OCI-LY7 (cell line): ENCODE data around the gene ZCRB1. TPM values are rescaled to one million over a fixed set of nuclear protein-coding genes. Genes with fewer than 3 reads are reported as not detected.
A peak's percentile ranks its signal among the peaks of the same experiment; 100 is the strongest.

Experiments used
- BruUV-seq: library from RNA; stranded (reverse); fragments of 400-500 nt; replicated peaks from 2 replicates; lab custom pipeline; 2021; lab: Mats Ljungman, UMichigan
- CTCF ChIA-PET: fragments of 300-600 bp; sonication (Branson Sonifier 250); formaldehyde crosslinking; loops from one replicate; lab custom pipeline; 2022; ENCODE audit warnings: antibody characterized with exemption; ENCODE audit not compliant: unreplicated experiment; lab: Charles Lee
- POLR2A ChIA-PET: fragments of 300-600 bp; sonication (Branson Sonifier 250); formaldehyde crosslinking; loops from one replicate; lab custom pipeline; 2022; ENCODE audit warnings: antibody characterized with exemption; lab: Charles Lee
- DNase-seq: peaks from one replicate; pipeline ENCODE4 v3.0.0-alpha.2; 2015; ENCODE audit warnings: low spot score
- H2AFZ ChIP-seq: fragments of 200-600 bp; sonication (generic), shearing (Covaris generic); 2 replicates; pipeline ENCODE4 v1.6.1; 2014; ENCODE audit warnings: mild to moderate bottlenecking, antibody characterized with exemption, low read length, moderate library complexity
- H3K27ac ChIP-seq: fragments of 200-600 bp; sonication (generic); 2 replicates; pipeline ENCODE4 v1.5.1; 2014; ENCODE audit warnings: mixed run types, low read depth, mild to moderate bottlenecking, moderate library complexity, low read length, inconsistent platforms; ENCODE audit not compliant: poor library complexity, severe bottlenecking
- H3K36me3 ChIP-seq: fragments of 200-600 bp; sonication (generic); 2 replicates; pipeline ENCODE4 v1.6.1; 2014; ENCODE audit warnings: mild to moderate bottlenecking, antibody characterized with exemption, low read length, moderate library complexity, mixed read lengths; ENCODE audit not compliant: insufficient read depth
- H3K4me1 ChIP-seq: fragments of 200-600 bp; sonication (generic); 2 replicates; pipeline ENCODE4 v1.5.1; 2014; ENCODE audit warnings: mild to moderate bottlenecking, low read length; ENCODE audit not compliant: insufficient read depth, poor library complexity, severe bottlenecking
- H3K4me2 ChIP-seq: fragments of 200-600 bp; sonication (generic); 2 replicates; pipeline ENCODE4 v1.6.1; 2014; ENCODE audit warnings: mild to moderate bottlenecking, low read length
- H3K4me3 ChIP-seq: fragments of 200-600 bp; sonication (generic); 2 replicates; pipeline ENCODE4 v1.5.1; 2014; ENCODE audit warnings: mild to moderate bottlenecking, low read depth, low read length; ENCODE audit not compliant: poor library complexity, severe bottlenecking
- H3K79me2 ChIP-seq: fragments of 200-600 bp; sonication (generic); 2 replicates; pipeline ENCODE4 v1.6.1; 2016; ENCODE audit warnings: low read depth, mild to moderate bottlenecking, low read length, moderate library complexity, mixed read lengths; ENCODE audit not compliant: insufficient read depth
- H3K9me2 ChIP-seq: fragments of 200-600 bp; sonication (generic); 2 replicates; pipeline ENCODE4 v1.6.1; 2016; ENCODE audit warnings: mild to moderate bottlenecking, low read length, mixed read lengths; ENCODE audit not compliant: insufficient read depth
- H3K9me3 ChIP-seq: fragments of 200-600 bp; sonication (generic); 2 replicates; pipeline ENCODE4 v1.6.1; 2014; ENCODE audit warnings: mild to moderate bottlenecking, mixed run types, low read length, mixed read lengths
- H4K20me1 ChIP-seq: fragments of 200-600 bp; sonication (generic); 2 replicates; pipeline ENCODE4 v1.6.1; 2014; ENCODE audit warnings: mild to moderate bottlenecking, antibody characterized with exemption, low read length, moderate library complexity, mixed read lengths; ENCODE audit not compliant: insufficient read depth
- EZH2phosphoT487 ChIP-seq: fragments of 200-600 bp; sonication (generic); IDR thresholded peaks from 2 replicates; pipeline ENCODE4 v1.6.1; 2018; ENCODE audit warnings: low read depth, borderline replicate concordance, mild to moderate bottlenecking, mixed run types, antibody characterized with exemption, low read length, moderate library complexity, mixed read lengths
- intact Hi-C: fragments of 100-400 bp; cut with micrococcal nuclease; formaldehyde crosslinking; loops from one replicate; pipeline ENCODE4 v1.10.0; 2022; ENCODE audit not compliant: unreplicated experiment
- total RNA-seq, 2 experiments: library from RNA; depleted of rRNA in 1 of 2; stranded (reverse); fragments of >200 nt in 1 of 2; shearing (Covaris generic) in 1 of 2; gene quantifications; 2 replicates each; pipeline ENCODE4 v1.2.3, GENCODE V29; 2014 to 2022
- TF ChIP-seq, protein P1 (sequence below): fragments of 200-600 bp; sonication (generic); conservative IDR thresholded peaks from 2 replicates; pipeline ENCODE4 v1.5.1; 2014; ENCODE audit warnings: mild to moderate bottlenecking, antibody characterized with exemption, low read length, moderate library complexity, mixed read lengths

The ZCRB1 gene
- total RNA-seq, 2 experiments from 2014 or later: 25.7 to 56.0 TPM

DNA sequence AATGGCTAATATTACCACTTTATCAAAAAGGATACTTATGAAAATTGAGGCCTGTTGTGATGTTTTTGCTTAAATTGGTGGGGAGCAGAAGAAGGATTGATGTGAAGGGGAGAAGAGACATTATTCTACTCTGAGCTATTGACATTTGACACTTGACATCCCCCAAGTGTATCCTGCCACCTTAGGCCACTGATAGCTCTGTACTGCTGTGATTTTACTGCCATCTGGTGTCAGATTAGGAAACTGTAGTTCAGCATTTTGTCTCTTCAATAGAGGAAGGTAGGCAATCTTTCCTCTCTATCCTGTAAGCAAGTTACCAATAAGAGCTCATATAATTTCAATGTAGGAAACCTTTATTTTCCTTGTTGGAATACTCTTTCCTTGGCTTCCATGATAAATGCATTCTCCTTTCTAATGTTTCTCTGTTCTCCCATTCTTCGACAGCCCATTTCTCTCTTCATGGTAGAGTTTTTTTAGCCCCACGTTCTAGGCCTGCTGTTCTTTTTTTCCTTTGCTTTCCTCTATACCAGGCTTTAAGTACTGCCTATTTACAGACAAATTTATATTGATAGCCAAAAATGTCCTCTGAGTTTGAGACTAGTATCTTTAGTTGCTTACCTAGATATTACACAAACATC lies 46.4 kb upstream of the ZCRB1 start:
- H3K9me3 ChIP-seq: no peaks in the 10 kb centered on the region
- peaks cover 16% of the 10 kb centered on the region for H3K36me3 ChIP-seq
- no peak overlapping the region for H3K27ac ChIP-seq
- TF ChIP-seq EZH2phosphoT487: no peak
- TF ChIP-seq, protein P1, sequence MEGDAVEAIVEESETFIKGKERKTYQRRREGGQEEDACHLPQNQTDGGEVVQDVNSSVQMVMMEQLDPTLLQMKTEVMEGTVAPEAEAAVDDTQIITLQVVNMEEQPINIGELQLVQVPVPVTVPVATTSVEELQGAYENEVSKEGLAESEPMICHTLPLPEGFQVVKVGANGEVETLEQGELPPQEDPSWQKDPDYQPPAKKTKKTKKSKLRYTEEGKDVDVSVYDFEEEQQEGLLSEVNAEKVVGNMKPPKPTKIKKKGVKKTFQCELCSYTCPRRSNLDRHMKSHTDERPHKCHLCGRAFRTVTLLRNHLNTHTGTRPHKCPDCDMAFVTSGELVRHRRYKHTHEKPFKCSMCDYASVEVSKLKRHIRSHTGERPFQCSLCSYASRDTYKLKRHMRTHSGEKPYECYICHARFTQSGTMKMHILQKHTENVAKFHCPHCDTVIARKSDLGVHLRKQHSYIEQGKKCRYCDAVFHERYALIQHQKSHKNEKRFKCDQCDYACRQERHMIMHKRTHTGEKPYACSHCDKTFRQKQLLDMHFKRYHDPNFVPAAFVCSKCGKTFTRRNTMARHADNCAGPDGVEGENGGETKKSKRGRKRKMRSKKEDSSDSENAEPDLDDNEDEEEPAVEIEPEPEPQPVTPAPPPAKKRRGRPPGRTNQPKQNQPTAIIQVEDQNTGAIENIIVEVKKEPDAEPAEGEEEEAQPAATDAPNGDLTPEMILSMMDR: peak; percentile 91
- peak; percentile 76 for DNase-seq
- H3K79me2 ChIP-seq: no peaks in the 10 kb centered on the region
- H3K4me2 ChIP-seq: no peak overlapping the region
- CTCF ChIA-PET: interaction anchor here (0.7 to 0.8 kb wide), 2 partner anchors 9 to 976 kb away, joined by 3 read pairs; no protein-coding TSS in a partner anchor
- peaks cover 7% of the 10 kb centered on the region; the same call in 1 of the 2 replicates for H4K20me1 ChIP-seq
- intact Hi-C loops: loop anchor here (5.0 kb wide), 1 partner anchor 240 kb away; no protein-coding TSS in a partner anchor
- no peaks in the 10 kb centered on the region for H3K9me2 ChIP-seq
- no peak overlapping the region for H3K4me3 ChIP-seq
- H3K4me1 ChIP-seq: no peaks in the 10 kb centered on the region
- POLR2A ChIA-PET: interaction anchor here (0.5 to 1.4 kb wide), 8 partner anchors 9 to 1134 kb away, joined by 3 to 8 read pairs (median 3); no protein-coding TSS in a partner anchor
- no TSS peak for BruUV-seq
- H2AFZ ChIP-seq: no peak overlapping the region

DNA sequence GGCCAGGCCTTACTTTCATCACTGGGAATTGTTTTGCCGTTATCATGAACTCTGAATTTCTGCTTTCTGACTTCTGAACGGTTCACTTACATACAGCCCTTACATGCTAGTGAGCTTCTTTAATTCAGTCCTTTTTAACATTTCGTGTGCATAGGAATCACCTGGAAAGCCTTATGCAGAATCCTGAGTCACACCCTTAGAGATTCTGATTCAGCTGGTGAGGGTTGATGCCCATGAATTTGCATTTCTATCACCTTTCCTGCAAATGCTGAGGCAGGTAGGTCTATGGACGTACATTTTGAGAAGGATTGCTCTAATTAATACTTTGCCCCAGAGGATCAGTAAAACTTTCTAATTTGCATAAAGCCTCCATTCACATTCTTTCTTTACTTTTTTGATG lies 44.1 kb upstream of the ZCRB1 start:
- Histone ChIP-seq H3K27ac (no peak overlapping the region), H3K79me2 (no peaks in the 10 kb centered on the region), H3K9me2 (no peaks in the 10 kb centered on the region), H3K9me3 (no peaks in the 10 kb centered on the region), H4K20me1 (peaks cover 7% of the 10 kb centered on the region; the same call in 1 of the 2 replicates), H3K4me3 (no peak overlapping the region), H3K36me3 (no peaks in the 10 kb centered on the region), H2AFZ (no peak overlapping the region), H3K4me2 (no peak overlapping the region), H3K4me1 (no peaks in the 10 kb centered on the region)
- no peak for DNase-seq
- BruUV-seq: no TSS peak
- ChIA-PET CTCF (no interaction called here), POLR2A (no interaction called here)
- intact Hi-C loops: loop anchor here (5.0 kb wide), 1 partner anchor 238 kb away; no protein-coding TSS in a partner anchor
- TF ChIP-seq, protein P1: no peak
- TF ChIP-seq EZH2phosphoT487: no peak

DNA sequence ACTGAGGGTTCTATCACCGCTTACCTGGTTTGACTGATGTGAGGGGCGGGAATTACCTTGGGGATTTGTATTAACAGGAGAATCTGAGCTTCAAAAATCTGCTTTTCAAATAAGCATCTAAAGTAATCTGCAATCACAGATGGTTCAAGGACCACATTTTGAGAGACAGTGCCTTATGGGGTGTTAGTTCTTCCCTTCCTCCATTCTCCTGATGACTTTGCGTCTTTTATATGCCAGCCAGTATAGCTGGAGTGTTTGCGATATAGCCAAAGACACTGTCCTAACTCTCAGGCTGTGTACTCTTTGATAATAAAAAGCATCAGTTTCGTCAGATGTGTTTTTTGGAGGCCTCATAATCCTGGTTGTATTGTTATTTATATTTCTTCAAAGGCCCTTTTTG lies 39.6 kb upstream of the ZCRB1 start:
- H2AFZ ChIP-seq: no peak overlapping the region
- H3K27ac ChIP-seq: no peak overlapping the region
- DNase-seq: no peak
- H3K4me2 ChIP-seq: no peak overlapping the region
- H3K9me2 ChIP-seq: no peaks in the 10 kb centered on the region
- H3K4me3 ChIP-seq: no peak overlapping the region
- ChIA-PET CTCF (no interaction called here), POLR2A (interaction anchor here (1.3 to 1.6 kb wide), 2 partner anchors 14 to 18 kb away, joined by 7 read pairs; no protein-coding TSS in a partner anchor)
- H3K4me1 ChIP-seq: peaks cover 5% of the 10 kb centered on the region
- H3K79me2 ChIP-seq: no peaks in the 10 kb centered on the region
- no peaks in the 10 kb centered on the region for H3K9me3 ChIP-seq
- BruUV-seq: no TSS peak
- TF ChIP-seq, protein P1: no peak
- TF ChIP-seq EZH2phosphoT487: no peak
- peaks cover 3% of the 10 kb centered on the region; the same call in 1 of the 2 replicates for H4K20me1 ChIP-seq
- peaks cover 29% of the 10 kb centered on the region for H3K36me3 ChIP-seq
- intact Hi-C loops: no loop called here
